Vagina (tissue), 2 donors: ENCODE data around the gene UBE2E2.

Experiments
- CTCF ChIP-seq, 3 experiments: fragments of 450-650 bp in 2 of 3; fragments of 200-600 bp in 1 of 3; sonication (generic) in 1 of 3; IDR thresholded peaks; one replicate each; pipeline ENCODE4 v1.5.1; 2017 to 2019; ENCODE audit warnings: antibody characterized with exemption in 3 of 3, mild to moderate bottlenecking in 2 of 3, moderate library complexity in 2 of 3
- POLR2A ChIP-seq, 2 donors: fragments of 450-650 bp; IDR thresholded peaks; one replicate each; pipeline ENCODE4 v1.6.1; 2017; ENCODE audit warnings: antibody characterized with exemption in 2 of 2, mild to moderate bottlenecking in 2 of 2, moderate library complexity in 2 of 2

DNA sequence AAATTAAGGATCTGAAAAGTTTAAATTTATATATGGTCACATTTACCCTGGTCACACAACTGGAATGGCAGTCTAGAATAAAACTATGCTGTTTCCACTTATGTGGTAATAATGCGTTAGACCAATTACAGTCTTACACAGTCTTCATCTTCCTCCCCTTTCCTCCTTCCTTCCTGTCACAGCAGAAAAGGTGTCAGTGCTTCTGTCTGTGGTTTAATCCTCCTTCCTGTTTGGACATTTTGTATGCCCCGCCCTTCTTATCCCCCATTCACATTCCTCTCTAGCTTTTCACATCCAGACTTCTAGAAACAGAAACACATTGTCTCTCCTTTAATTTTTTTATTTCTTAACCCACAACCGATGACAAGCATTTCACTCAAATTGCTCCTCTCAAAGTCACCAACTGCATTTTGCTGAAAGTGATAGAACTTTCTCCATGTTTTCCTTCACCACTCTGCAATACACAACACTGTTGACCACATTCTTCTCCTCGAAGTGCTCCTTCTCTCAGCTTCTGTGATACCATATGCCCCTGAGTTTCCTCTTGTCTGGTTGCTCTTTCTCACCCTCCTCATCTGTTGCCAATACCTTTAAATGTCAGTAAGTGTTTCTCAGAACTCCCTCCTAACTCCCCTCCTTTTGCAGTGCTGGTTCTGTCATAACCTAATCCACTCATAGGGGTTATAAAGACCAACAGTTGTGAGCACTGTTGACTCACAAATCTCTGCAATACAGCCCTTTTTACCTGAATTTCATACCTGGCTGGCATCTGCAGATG lies 271.6 kb downstream of the UBE2E2 start:
- TF ChIP-seq CTCF (IDR thresholded peaks at IDR 0.05) (no peak), POLR2A (IDR thresholded peaks at IDR 0.05) (no peak)
